Vagina (tissue), 2 donors: ENCODE data around the gene TNFAIP3. TPM values are rescaled to one million over a fixed set of nuclear protein-coding genes. Genes with fewer than 3 reads are reported as not detected.

Experiments
- DNase-seq, 2 donors: peaks; one replicate each; pipeline ENCODE4 v3.0.0-alpha.2; 2017; ENCODE audit errors: extremely low spot score in 2 of 2
- H3K27ac ChIP-seq: fragments of 200-600 bp; sonication (generic); one replicate; pipeline ENCODE4 v1.5.1; 2019
- H3K27me3 ChIP-seq: fragments of 200-600 bp; sonication (generic); one replicate; pipeline ENCODE4 v1.5.1; 2019
- H3K36me3 ChIP-seq, 2 donors: fragments of 200-600 bp; sonication (generic); one replicate each; pipeline ENCODE4 v1.5.1; 2017 to 2019
- H3K4me1 ChIP-seq: fragments of 200-600 bp; sonication (generic); one replicate; pipeline ENCODE4 v1.5.1; 2019
- H3K4me3 ChIP-seq, 2 donors: fragments of 200-600 bp; sonication (generic); 1 replicate in 1 of 2; 2 replicates in 1 of 2; pipeline ENCODE4 v1.5.1; 2016 to 2019
- H3K9me3 ChIP-seq: fragments of 200-600 bp; sonication (generic); one replicate; pipeline ENCODE4 v1.5.1; 2019
- POLR2A ChIP-seq, 2 donors: fragments of 450-650 bp; IDR thresholded peaks; one replicate each; pipeline ENCODE4 v1.6.1; 2017; ENCODE audit warnings: antibody characterized with exemption in 2 of 2, mild to moderate bottlenecking in 2 of 2, moderate library complexity in 2 of 2
- POLR2AphosphoS5 ChIP-seq, 2 donors: sonication (generic); formaldehyde crosslinking; IDR thresholded peaks; one replicate each; pipeline ENCODE4 v1.9.0; 2017; ENCODE audit warnings: antibody characterized with exemption in 2 of 2, mild to moderate bottlenecking in 2 of 2, low read depth in 1 of 2; ENCODE audit not compliant: insufficient read depth in 1 of 2
- intact Hi-C: fragments of 100-400 bp; cut with DNase I; formaldehyde crosslinking; loops from one replicate; pipeline ENCODE4 v1.15.1; 2023
- total RNA-seq: library from RNA; depleted of rRNA; stranded (reverse); fragments of >200 nt; gene quantifications from one replicate; pipeline ENCODE4 v1.2.3, GENCODE V29; 2016
- TF ChIP-seq, protein P1 (sequence below), 3 experiments: fragments of 450-650 bp in 2 of 3; fragments of 200-600 bp in 1 of 3; sonication (generic) in 1 of 3; IDR thresholded peaks; one replicate each; pipeline ENCODE4 v1.5.1; 2017 to 2019; ENCODE audit warnings: antibody characterized with exemption in 3 of 3, mild to moderate bottlenecking in 2 of 3, moderate library complexity in 2 of 3

Gene TNFAIP3
- total RNA-seq, 1 donor from 2014 or later: 28.5 TPM

- DNase-seq: peak in 1 of 2 donors; percentile 82
- Histone ChIP-seq H3K4me3 (no peak overlapping the region), H3K36me3 (peaks cover 0 to 68% of the 10 kb centered on the region in 2 donors), H3K27ac (no peak overlapping the region), H3K9me3 (no peaks in the 10 kb centered on the region), H3K4me1 (no peaks in the 10 kb centered on the region), H3K27me3 (no peaks in the 10 kb centered on the region)
- TF ChIP-seq POLR2A (IDR thresholded peaks at IDR 0.05) (no peak), POLR2AphosphoS5 (IDR thresholded peaks at IDR 0.05; ENCODE audit: insufficient read depth in 1 of 2, low read depth in 1 of 2) (no peak)
- TF ChIP-seq, protein P1, sequence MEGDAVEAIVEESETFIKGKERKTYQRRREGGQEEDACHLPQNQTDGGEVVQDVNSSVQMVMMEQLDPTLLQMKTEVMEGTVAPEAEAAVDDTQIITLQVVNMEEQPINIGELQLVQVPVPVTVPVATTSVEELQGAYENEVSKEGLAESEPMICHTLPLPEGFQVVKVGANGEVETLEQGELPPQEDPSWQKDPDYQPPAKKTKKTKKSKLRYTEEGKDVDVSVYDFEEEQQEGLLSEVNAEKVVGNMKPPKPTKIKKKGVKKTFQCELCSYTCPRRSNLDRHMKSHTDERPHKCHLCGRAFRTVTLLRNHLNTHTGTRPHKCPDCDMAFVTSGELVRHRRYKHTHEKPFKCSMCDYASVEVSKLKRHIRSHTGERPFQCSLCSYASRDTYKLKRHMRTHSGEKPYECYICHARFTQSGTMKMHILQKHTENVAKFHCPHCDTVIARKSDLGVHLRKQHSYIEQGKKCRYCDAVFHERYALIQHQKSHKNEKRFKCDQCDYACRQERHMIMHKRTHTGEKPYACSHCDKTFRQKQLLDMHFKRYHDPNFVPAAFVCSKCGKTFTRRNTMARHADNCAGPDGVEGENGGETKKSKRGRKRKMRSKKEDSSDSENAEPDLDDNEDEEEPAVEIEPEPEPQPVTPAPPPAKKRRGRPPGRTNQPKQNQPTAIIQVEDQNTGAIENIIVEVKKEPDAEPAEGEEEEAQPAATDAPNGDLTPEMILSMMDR (IDR thresholded peaks at IDR 0.05): no peak
- intact Hi-C loops: no loop called here
These were observed 13.9 kb downstream of the TNFAIP3 start for GRCh38 chr6:137880746-137881521.

DNA sequence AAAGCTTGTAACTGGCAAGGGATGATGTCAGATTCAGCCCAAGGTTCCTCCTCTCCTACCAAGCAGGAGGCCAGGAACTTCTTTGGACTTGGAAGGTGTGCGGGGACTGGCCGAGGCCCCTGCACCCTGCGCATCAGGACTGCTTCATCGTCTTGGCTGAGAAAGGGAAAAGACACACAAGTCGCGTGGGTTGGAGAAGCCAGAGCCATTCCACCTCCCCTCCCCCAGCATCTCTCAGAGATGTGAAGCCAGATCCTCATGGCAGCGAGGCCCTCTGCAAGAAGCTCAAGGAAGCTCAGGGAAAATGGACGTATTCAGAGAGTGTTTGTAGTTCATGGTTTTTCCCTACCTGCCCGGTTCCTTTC, 14.4 kb downstream of the TNFAIP3 start:
- intact Hi-C loops: no loop called here

GRCh38 chr6:137882225-137882961, 15.3 kb downstream of the TNFAIP3 start:
- peak in 1 of 2 donors; percentile 65 for DNase-seq
- no peaks in the 10 kb centered on the region for H3K27me3 ChIP-seq
- H3K4me1 ChIP-seq: no peaks in the 10 kb centered on the region
- H3K27ac ChIP-seq: no peak overlapping the region
- TF ChIP-seq POLR2AphosphoS5 (IDR thresholded peaks at IDR 0.05; ENCODE audit: insufficient read depth in 1 of 2, low read depth in 1 of 2): no peak
- TF ChIP-seq, protein P1 (IDR thresholded peaks at IDR 0.05): no peak
- TF ChIP-seq POLR2A (IDR thresholded peaks at IDR 0.05): no peak
- H3K9me3 ChIP-seq: no peaks in the 10 kb centered on the region
- H3K36me3 ChIP-seq: peaks cover 0 to 53% of the 10 kb centered on the region in 2 donors
- H3K4me3 ChIP-seq: no peak overlapping the region
- intact Hi-C loops: no loop called here

More for the DNA sequence above, 14.4 kb downstream of the TNFAIP3 start:
- H3K36me3 ChIP-seq: peaks cover 0 to 62% of the 10 kb centered on the region in 2 donors
- H3K27ac ChIP-seq: no peak overlapping the region
- TF ChIP-seq, protein P1 (IDR thresholded peaks at IDR 0.05): no peak
- no peak for TF ChIP-seq POLR2A (IDR thresholded peaks at IDR 0.05)
- H3K9me3 ChIP-seq: no peaks in the 10 kb centered on the region
- H3K27me3 ChIP-seq: no peaks in the 10 kb centered on the region
- no peaks in the 10 kb centered on the region for H3K4me1 ChIP-seq
- DNase-seq: no peak
- H3K4me3 ChIP-seq: no peak overlapping the region

DNA sequence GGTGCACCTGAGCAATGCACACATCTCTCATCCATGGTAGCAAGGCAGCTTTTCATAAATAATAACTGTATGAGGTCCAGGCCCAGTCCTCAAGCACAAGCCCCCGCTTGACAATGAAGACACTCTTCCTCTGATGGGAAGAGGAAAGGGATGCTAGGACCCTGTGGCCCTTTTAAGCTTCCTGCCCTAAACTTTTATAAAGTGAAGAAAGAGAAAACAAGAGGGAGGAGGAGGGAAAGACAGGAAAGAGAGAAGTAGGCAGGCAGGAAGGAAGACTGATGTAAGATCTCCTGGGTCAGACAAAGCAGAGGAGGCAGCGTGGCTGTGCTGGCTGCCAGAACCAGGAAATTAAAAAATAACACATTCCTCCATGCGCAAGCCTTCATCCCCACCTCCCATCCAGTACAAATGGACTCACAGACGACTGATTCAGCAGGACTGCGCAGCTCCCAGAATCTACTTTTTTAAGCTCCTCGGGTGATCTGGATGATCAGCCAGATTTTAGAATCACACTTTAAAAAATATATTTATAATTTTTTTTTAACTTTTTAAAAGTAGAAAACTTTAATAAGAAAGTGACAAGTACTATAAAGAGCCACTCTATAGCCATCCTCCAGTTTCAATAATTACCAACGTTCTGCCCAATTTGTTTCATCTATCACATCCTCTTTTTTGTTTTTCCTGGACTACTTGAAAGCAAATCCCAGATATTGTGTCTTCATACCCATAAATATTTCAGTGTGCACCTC, 16.5 kb downstream of the TNFAIP3 start:
- TF ChIP-seq POLR2A (IDR thresholded peaks at IDR 0.05): no peak
- TF ChIP-seq, protein P1 (IDR thresholded peaks at IDR 0.05): no peak
- no peaks in the 10 kb centered on the region for H3K4me1 ChIP-seq
- intact Hi-C loops: no loop called here
- peaks cover 0 to 43% of the 10 kb centered on the region in 2 donors for H3K36me3 ChIP-seq
- no peaks in the 10 kb centered on the region for H3K27me3 ChIP-seq
- peak in 1 of 2 donors; percentile 71 for DNase-seq
- no peak overlapping the region for H3K4me3 ChIP-seq
- H3K9me3 ChIP-seq: no peaks in the 10 kb centered on the region
- no peak overlapping the region for H3K27ac ChIP-seq
